GM19395 (cell line): Measurements from ENCODE around the gene DOCK2.

ENCODE experiments used
- ATAC-seq: cut with Tn5 transposase; IDR thresholded peaks from one replicate; pipeline ENCODE4 v1.9.1; 2021; ENCODE audit warnings: mild to moderate bottlenecking, moderate library complexity; ENCODE audit not compliant: unreplicated experiment

Gene DOCK2

GRCh38 chr5:169686137-169686536 lies 49.1 kb downstream of the DOCK2 start:
- ATAC-seq = peak; percentile 87

GRCh38 chr5:169688106-169688505 lies 51.0 kb downstream of the DOCK2 start:
- no peak for ATAC-seq

GRCh38 chr5:169691471-169691870 lies 54.4 kb downstream of the DOCK2 start:
- no peak for ATAC-seq

GRCh38 chr5:169694091-169694625 lies 57.1 kb downstream of the DOCK2 start:
- no peak for ATAC-seq

GRCh38 chr5:169695025-169695625 lies 58.0 kb downstream of the DOCK2 start:
- no peak for ATAC-seq

GRCh38 chr5:169695919-169696490 lies 58.9 kb downstream of the DOCK2 start:
- no peak for ATAC-seq

GRCh38 chr5:169696621-169697510 lies 59.8 kb downstream of the DOCK2 start:
- no peak for ATAC-seq

GRCh38 chr5:169697511-169697890 lies 60.4 kb downstream of the DOCK2 start:
- ATAC-seq = no peak

- no peak for ATAC-seq
Measured at GRCh38 chr5:169697976-169698375, 60.9 kb downstream of the DOCK2 start.

- ATAC-seq = no peak
Measured at GRCh38 chr5:169700611-169701010, 63.5 kb downstream of the DOCK2 start.

GRCh38 chr5:169701910-169702451 lies 64.9 kb downstream of the DOCK2 start:
- ATAC-seq = no peak

GRCh38 chr5:169702693-169703481 lies 65.8 kb downstream of the DOCK2 start:
- ATAC-seq = peak; percentile 76

- ATAC-seq = no peak
Measured at GRCh38 chr5:169703813-169704212, 66.7 kb downstream of the DOCK2 start.

GRCh38 chr5:169705322-169705721 lies 68.2 kb downstream of the DOCK2 start:
- no peak for ATAC-seq

GRCh38 chr5:169706071-169706470 lies 69.0 kb downstream of the DOCK2 start:
- ATAC-seq = no peak

GRCh38 chr5:169706758-169707450 lies 69.8 kb downstream of the DOCK2 start:
- no peak for ATAC-seq

- ATAC-seq = no peak
Measured at GRCh38 chr5:169707686-169708085, 70.6 kb downstream of the DOCK2 start.

- ATAC-seq = no peak
Measured at GRCh38 chr5:169710675-169711074, 73.6 kb downstream of the DOCK2 start.

GRCh38 chr5:169711551-169712225 lies 74.6 kb downstream of the DOCK2 start:
- no peak for ATAC-seq

- no peak for ATAC-seq
Measured at GRCh38 chr5:169712428-169712827, 75.4 kb downstream of the DOCK2 start.
